Neural progenitor cell (in vitro differentiated cells): ENCODE measurements around the gene CARD11.

Source experiments
- EZH2 ChIP-seq: fragments of 200-600 bp; sonication (generic); IDR thresholded peaks from 2 replicates; pipeline ENCODE4 v1.6.1; 2017; ENCODE audit warnings: antibody characterized with exemption, mild to moderate bottlenecking, moderate library complexity
- TF ChIP-seq, protein P1 (sequence below): fragments of 200-600 bp; sonication (generic); IDR thresholded peaks from 2 replicates; pipeline ENCODE4 v1.5.1; 2017; ENCODE audit warnings: antibody characterized with exemption, mild to moderate bottlenecking

DNA sequence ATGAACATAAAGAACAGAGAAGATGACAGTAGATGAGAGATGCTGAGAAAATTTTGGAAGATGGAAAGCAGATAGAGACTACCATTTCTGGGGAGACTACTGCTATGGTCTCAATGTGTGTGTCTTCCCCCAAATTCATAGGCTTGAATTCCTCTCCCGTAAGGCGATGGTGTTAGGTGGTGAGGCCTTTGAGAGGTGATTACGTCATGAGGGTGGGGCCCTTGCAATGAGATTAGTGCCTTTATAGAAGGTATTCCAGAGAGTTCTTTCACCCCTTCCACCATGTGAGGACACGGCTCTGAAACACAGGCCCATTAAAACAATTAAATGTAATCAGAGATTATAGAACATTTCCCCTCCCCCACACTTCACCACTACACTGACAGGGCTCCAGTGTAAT is 23.9 kb downstream of the CARD11 start:
- TF ChIP-seq, protein P1, sequence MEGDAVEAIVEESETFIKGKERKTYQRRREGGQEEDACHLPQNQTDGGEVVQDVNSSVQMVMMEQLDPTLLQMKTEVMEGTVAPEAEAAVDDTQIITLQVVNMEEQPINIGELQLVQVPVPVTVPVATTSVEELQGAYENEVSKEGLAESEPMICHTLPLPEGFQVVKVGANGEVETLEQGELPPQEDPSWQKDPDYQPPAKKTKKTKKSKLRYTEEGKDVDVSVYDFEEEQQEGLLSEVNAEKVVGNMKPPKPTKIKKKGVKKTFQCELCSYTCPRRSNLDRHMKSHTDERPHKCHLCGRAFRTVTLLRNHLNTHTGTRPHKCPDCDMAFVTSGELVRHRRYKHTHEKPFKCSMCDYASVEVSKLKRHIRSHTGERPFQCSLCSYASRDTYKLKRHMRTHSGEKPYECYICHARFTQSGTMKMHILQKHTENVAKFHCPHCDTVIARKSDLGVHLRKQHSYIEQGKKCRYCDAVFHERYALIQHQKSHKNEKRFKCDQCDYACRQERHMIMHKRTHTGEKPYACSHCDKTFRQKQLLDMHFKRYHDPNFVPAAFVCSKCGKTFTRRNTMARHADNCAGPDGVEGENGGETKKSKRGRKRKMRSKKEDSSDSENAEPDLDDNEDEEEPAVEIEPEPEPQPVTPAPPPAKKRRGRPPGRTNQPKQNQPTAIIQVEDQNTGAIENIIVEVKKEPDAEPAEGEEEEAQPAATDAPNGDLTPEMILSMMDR, result no peak
- no peak for TF ChIP-seq EZH2
